HCT116 (cell line): Measurements from ENCODE around the gene CRYGN. TPM values are rescaled to one million over a fixed set of nuclear protein-coding genes. Genes with fewer than 3 reads are reported as not detected.

Experiments used
- microRNA-seq: library from miRNA; unstranded; fragments of <30 nt; microRNA quantifications from one replicate; pipeline ENCODE4, GENCODE V29; 2016; ENCODE audit warnings: borderline number of aligned reads
- total RNA-seq: library from RNA; stranded (reverse); gene quantifications from one replicate; pipeline ENCODE4 v1.2.1, GENCODE V29; 2021; ENCODE audit not compliant: unreplicated experiment

CRYGN gene
- total RNA-seq, 1 experiment from 2014 or later, result not detected

Small RNAs within 50 kb of the gene (microRNA-seq; reads per million reads assigned to microRNA genes)
- gene MIR3907, result not detected

Other genes starting within 250 kb of the CRYGN start
- gene H2BK1, start 229.7 kb downstream of the CRYGN start, total RNA-seq, result 0.69 TPM
- gene ABCF2, start 212.9 kb downstream of the CRYGN start, total RNA-seq, result 63.7 TPM
- 19.5 TPM for gene CHPF2, start 207.7 kb downstream of the CRYGN start, total RNA-seq
- gene SMARCD3, start 191.4 kb downstream of the CRYGN start, total RNA-seq, result 30.3 TPM
- 44.0 TPM for gene NUB1, start 98.3 kb downstream of the CRYGN start, total RNA-seq
- not detected for gene WDR86, start 30.1 kb downstream of the CRYGN start, total RNA-seq
- gene RHEB, start 79.8 kb upstream of the CRYGN start, total RNA-seq, result 114 TPM